HCT116 (cell line): ENCODE results near the gene FOXI3.

ENCODE experiments used
- CEBPB ChIP-seq: IDR thresholded peaks from 2 replicates; pipeline ENCODE4 v1.6.1; 2012; ENCODE audit warnings: low read depth
- EGR1 ChIP-seq: IDR thresholded peaks from 2 replicates; pipeline ENCODE4 v1.6.1; 2012; ENCODE audit warnings: low read depth
- EZH2phosphoT487 ChIP-seq: fragments of 200-600 bp; IDR thresholded peaks from 2 replicates; pipeline ENCODE4 v1.6.1; 2018; ENCODE audit warnings: antibody characterized with exemption, borderline replicate concordance
- POLR2A ChIP-seq: IDR thresholded peaks from 2 replicates; pipeline ENCODE4 v1.7.0; 2011; ENCODE audit warnings: borderline replicate concordance; ENCODE audit not compliant: insufficient read depth, insufficient read length; ENCODE audit errors: extremely low read depth
- RAD21 ChIP-seq: IDR thresholded peaks from 2 replicates; pipeline ENCODE4 v1.6.1; 2012; ENCODE audit warnings: low read depth, mild to moderate bottlenecking
- SIN3A ChIP-seq: IDR thresholded peaks from 2 replicates; pipeline ENCODE4 v1.6.1; 2012; ENCODE audit warnings: low read depth
- SP1 ChIP-seq: IDR thresholded peaks from 2 replicates; pipeline ENCODE4 v1.6.1; 2012; ENCODE audit warnings: low read depth
- YY1 ChIP-seq: IDR thresholded peaks from 2 replicates; pipeline ENCODE4 v1.6.1; 2011; ENCODE audit warnings: low read length, low read depth, moderate library complexity, mild to moderate bottlenecking; ENCODE audit not compliant: insufficient replicate concordance; ENCODE audit errors: extremely low read depth
- ZNF274 ChIP-seq: fragments of 200-500 bp; sonication (Bioruptor generic); IDR thresholded peaks from 2 replicates; pipeline ENCODE4 v1.6.1; 2014; ENCODE audit warnings: mild to moderate bottlenecking, low read depth, low read length, inconsistent platforms
- TF ChIP-seq, protein P1 (sequence below): IDR thresholded peaks from 2 replicates; pipeline ENCODE4 v1.6.1; 2012
- TF ChIP-seq, protein P2 (sequence below), 3 experiments: fragments of 200-600 bp in 1 of 3; sonication (generic) in 1 of 3; IDR thresholded peaks in 2 of 3; conservative IDR thresholded peaks in 1 of 3; 2 replicates each; pipeline ENCODE4 v1.5.1; 2012 to 2017; ENCODE audit warnings: low read depth in 2 of 3, low read length in 2 of 3, antibody characterized with exemption in 1 of 3, borderline replicate concordance in 1 of 3, control low read depth in 1 of 3, mild to moderate bottlenecking in 1 of 3, mixed read lengths in 1 of 3, mixed run types in 1 of 3, moderate library complexity in 1 of 3; ENCODE audit not compliant: insufficient read depth in 1 of 3

DNA sequence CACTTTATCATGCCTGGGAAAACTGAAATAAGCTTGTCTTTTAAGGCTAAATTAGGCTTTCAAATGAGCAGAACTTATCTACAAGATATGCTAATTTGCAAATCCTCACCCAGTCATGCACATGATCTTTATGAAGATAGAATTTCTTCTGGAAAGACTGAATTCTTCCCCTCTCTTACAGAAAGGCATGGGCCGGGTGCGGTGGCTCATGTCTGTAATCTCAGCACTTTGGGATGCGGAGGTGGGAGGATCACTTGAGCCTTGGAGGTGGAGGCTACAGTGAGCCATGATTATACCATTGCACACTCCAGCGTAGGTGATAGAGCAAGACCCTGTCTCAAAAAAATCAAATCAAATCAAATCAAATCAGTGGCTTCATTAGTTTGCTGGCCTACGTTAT lies 11.7 kb upstream of the FOXI3 start:
- TF ChIP-seq EGR1 (no peak), CEBPB (no peak), POLR2A (no peak), SIN3A (no peak), EZH2phosphoT487 (no peak), ZNF274 (no peak), RAD21 (no peak), YY1 (no peak), SP1 (no peak)
- TF ChIP-seq, protein P1, sequence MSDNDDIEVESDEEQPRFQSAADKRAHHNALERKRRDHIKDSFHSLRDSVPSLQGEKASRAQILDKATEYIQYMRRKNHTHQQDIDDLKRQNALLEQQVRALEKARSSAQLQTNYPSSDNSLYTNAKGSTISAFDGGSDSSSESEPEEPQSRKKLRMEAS = no peak
- TF ChIP-seq, protein P2, sequence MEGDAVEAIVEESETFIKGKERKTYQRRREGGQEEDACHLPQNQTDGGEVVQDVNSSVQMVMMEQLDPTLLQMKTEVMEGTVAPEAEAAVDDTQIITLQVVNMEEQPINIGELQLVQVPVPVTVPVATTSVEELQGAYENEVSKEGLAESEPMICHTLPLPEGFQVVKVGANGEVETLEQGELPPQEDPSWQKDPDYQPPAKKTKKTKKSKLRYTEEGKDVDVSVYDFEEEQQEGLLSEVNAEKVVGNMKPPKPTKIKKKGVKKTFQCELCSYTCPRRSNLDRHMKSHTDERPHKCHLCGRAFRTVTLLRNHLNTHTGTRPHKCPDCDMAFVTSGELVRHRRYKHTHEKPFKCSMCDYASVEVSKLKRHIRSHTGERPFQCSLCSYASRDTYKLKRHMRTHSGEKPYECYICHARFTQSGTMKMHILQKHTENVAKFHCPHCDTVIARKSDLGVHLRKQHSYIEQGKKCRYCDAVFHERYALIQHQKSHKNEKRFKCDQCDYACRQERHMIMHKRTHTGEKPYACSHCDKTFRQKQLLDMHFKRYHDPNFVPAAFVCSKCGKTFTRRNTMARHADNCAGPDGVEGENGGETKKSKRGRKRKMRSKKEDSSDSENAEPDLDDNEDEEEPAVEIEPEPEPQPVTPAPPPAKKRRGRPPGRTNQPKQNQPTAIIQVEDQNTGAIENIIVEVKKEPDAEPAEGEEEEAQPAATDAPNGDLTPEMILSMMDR (IDR thresholded peaks at IDR 0.05 in 2 of 3, conservative IDR thresholded peaks at IDR 0.05 in 1 of 3; ENCODE audit: borderline replicate concordance in 1 of 3, insufficient read depth in 1 of 3, low read depth in 2 of 3, low read length in 2 of 3) = no peak
